GM13976 (cell line): ENCODE data around the gene ZBTB7B.

Experiments used
- DNase-seq: peaks from one replicate; pipeline ENCODE4 v3.0.0; 2012; ENCODE audit warnings: low spot score
- in situ Hi-C: fragments of 300-500 bp; cut with MboI; formaldehyde crosslinking; loops from one replicate; pipeline ENCODE4 v1.12.0; 2022; ENCODE audit warnings: low sequenced_read_pairs, mixed read lengths, inconsistent platforms; ENCODE audit not compliant: unreplicated experiment
- TF ChIP-seq, protein P1 (sequence below): IDR thresholded peaks from 2 replicates; pipeline ENCODE4 v1.5.1; 2012; ENCODE audit warnings: borderline replicate concordance, mild to moderate bottlenecking; ENCODE audit not compliant: insufficient read depth; ENCODE audit errors: extremely low read depth, missing control alignments, control extremely low read depth

Gene ZBTB7B

DNA sequence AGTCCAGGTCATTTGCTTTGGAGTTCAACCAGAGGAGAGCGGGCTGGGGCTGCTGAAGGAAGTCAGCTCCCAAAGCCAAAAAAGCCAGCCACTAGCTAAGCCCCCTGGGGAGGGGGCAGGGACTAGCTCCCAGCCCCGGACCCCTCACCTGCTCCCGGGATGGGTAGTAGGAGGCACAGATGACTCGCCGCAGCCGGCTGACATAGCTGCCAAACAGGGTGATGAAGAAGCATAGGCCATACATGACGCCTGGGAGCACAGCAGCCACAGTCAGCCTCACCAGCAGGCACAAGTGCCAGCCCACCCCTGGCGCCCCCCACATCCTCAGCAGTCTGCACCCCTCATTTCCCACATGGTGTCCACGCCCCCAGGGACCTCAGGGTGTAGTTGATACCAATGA, 23.6 kb downstream of the ZBTB7B start:
- in situ Hi-C loops: no loop called here

DNA sequence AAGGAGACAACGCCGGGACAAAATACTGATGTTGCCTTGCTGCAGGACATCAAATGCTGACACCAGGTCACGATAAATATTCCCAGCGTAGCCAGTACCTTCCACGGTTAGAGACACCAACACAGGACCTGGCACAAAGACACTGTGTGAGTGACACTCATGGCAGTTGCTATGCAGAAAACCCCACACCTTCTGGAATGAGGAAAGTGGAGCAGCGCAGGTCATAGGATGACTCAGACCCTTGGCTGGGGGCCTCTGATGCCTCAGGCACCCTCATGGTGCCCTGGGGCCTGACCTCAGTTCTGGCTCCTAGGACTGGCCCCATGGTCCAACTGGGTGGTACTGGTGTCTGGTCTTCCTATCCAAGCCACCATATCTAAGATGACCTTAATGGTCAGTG, 24.0 kb downstream of the ZBTB7B start:
- in situ Hi-C loops: no loop called here
- DNase-seq: no peak

More for the DNA sequence above, 23.6 kb downstream of the ZBTB7B start:
- TF ChIP-seq, protein P1, sequence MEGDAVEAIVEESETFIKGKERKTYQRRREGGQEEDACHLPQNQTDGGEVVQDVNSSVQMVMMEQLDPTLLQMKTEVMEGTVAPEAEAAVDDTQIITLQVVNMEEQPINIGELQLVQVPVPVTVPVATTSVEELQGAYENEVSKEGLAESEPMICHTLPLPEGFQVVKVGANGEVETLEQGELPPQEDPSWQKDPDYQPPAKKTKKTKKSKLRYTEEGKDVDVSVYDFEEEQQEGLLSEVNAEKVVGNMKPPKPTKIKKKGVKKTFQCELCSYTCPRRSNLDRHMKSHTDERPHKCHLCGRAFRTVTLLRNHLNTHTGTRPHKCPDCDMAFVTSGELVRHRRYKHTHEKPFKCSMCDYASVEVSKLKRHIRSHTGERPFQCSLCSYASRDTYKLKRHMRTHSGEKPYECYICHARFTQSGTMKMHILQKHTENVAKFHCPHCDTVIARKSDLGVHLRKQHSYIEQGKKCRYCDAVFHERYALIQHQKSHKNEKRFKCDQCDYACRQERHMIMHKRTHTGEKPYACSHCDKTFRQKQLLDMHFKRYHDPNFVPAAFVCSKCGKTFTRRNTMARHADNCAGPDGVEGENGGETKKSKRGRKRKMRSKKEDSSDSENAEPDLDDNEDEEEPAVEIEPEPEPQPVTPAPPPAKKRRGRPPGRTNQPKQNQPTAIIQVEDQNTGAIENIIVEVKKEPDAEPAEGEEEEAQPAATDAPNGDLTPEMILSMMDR: no peak
- no peak for DNase-seq

DNA sequence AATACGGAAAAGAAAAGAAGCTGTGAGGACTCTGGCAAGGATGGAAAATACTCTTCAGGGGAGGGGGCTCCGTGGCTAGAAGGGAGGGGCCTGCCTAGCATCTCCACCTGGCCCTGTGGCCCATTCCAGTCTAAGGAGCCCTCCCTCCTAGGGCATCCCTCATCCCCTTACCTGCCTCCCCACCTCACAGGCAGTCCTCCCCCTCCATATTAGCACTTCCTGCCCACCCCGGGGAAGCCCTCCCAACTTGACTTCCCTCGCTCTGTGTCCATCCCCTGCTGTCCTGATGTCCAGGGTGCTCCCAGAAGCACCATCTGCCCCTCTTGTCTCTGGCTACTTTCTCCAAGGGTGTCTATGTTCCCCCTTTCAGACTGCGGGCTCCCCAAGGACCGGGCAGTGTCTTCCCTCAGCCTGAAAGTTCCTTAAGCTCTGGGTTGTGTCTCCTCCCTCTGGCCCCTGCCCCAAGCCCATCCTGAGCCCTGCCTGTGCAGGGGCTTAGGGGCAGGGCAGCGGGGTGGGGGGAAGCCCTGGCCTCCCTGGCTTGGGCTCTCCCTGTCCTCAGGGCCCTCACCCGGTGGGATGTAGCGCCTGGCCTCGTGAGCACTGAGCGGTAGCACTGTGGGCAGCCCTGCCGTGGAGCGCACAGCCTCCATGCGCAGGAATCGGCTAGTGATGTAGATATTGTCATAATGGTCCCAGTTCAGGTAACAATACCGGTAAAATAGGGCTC, 27.1 kb downstream of the ZBTB7B start:
- no peak for DNase-seq

More for the DNA sequence above, 24.0 kb downstream of the ZBTB7B start:
- TF ChIP-seq, protein P1: no peak

DNA sequence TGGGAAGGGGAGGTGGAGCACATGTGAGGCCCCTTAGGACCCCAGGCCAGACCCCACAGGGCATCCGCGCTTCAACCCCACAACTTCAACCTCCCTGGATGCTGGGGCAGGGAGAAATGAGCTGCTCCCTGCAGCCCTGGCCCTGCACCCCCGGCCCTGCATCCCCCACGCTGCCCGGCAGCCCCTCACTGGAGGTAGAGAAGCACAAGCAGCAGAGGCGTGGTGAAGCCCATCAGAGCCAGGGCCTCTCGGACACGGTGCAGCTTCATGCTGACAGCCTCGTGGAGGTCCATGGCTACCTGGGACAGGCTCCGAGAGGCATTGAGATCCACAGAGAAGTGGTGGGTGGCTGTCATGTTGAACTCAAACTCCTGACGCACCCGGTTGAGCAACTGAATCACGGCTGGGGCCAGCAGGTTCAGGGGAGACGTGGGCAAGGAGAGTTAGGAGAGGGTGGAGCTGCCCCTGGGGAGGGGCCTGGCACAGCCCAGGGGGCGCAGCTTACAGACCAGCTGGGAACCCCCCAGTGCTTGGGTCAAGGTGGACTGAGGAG, 27.7 kb downstream of the ZBTB7B start:
- DNase-seq: no peak
- TF ChIP-seq, protein P1: no peak
- in situ Hi-C loops: no loop called here

More for the DNA sequence above, 27.1 kb downstream of the ZBTB7B start:
- TF ChIP-seq, protein P1: no peak
- in situ Hi-C loops: no loop called here

DNA sequence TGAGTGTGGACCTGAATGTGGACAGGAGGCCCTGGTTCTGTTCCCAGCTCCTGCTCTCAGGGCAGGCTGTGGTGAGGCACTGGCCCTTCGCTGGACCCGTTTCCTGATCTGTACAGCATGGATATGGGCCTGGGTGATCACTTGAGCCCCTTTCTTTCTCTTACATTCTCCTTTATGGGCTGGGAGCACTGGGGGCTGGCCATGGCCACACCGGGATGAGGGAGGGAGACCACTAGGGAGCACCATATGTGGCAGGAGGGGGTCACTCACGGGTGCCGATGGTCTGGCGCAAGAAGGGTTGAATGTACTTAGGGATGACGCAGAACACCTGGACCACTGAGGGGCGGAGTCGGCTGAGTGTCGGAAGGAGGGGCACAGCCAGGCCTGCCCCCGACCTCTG, 28.3 kb downstream of the ZBTB7B start:
- in situ Hi-C loops: no loop called here
- DNase-seq: no peak
- TF ChIP-seq, protein P1: no peak

DNA sequence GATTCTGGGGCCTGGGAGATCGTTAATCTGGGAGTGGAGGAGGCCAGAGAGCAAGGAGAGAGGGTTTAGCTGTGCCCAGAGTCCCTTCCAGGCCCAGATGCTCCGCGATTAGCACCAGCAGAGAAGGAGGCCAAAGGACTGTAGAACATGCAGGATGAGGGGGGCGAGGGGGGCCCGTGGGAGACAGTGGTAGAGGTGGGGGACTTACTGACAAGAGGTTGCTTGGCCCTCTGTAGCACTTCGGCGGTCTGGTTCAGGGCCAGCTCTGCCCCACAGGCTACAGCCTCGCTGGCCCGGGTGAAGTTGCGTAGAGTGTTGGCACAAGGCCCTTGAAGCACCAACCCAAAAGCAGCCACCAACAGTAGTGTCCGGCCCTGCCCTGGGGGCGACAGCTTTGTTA, 30.3 kb downstream of the ZBTB7B start:
- DNase-seq: no peak
- in situ Hi-C loops: no loop called here
- TF ChIP-seq, protein P1: no peak
